ACC112 (cell line): ENCODE results near the gene KDM5A.
A peak's percentile ranks its signal among the peaks of the same experiment; 100 is the strongest.
"Not testable (repeated sequence)": the region's sequence is repeated elsewhere in the genome, so short reads cannot be mapped to it uniquely, and the experiment has no call there.

ENCODE experiments used
- H2AFZ ChIP-seq: fragments of 200-600 bp; sonication (generic); one replicate; pipeline ENCODE4 v1.6.0; 2017; ENCODE audit warnings: antibody characterized with exemption, low read length; ENCODE audit not compliant: unreplicated experiment
- H3K27ac ChIP-seq: fragments of 200-600 bp; sonication (generic); 2 replicates; pipeline ENCODE4 v1.5.1; 2014; ENCODE audit warnings: low read depth, mild to moderate bottlenecking, antibody characterized with exemption, low read length, moderate library complexity
- H3K27me3 ChIP-seq: fragments of 200-600 bp; sonication (generic); 2 replicates; pipeline ENCODE4 v1.6.1; 2014; ENCODE audit warnings: mild to moderate bottlenecking, antibody characterized with exemption, low read length, moderate library complexity, mixed read lengths; ENCODE audit not compliant: insufficient read depth
- H3K36me3 ChIP-seq: fragments of 200-600 bp; sonication (generic); 2 replicates; pipeline ENCODE4 v1.6.1; 2016; ENCODE audit warnings: mild to moderate bottlenecking, antibody characterized with exemption, low read length, moderate library complexity, mixed read lengths; ENCODE audit not compliant: insufficient read depth
- H3K4me1 ChIP-seq: fragments of 200-600 bp; sonication (generic); one replicate; pipeline ENCODE4 v1.6.1; 2016; ENCODE audit warnings: low read length, mixed read lengths; ENCODE audit not compliant: insufficient read depth, unreplicated experiment, control insufficient read depth
- H3K4me3 ChIP-seq: fragments of 200-600 bp; sonication (generic); 2 replicates; pipeline ENCODE4 v1.5.1; 2014; ENCODE audit warnings: mild to moderate bottlenecking, low read depth, low read length
- H3K79me2 ChIP-seq: fragments of 200-600 bp; sonication (generic); one replicate; pipeline ENCODE4 v1.6.0; 2016; ENCODE audit warnings: low read length; ENCODE audit not compliant: control insufficient read depth, unreplicated experiment, insufficient read depth

KDM5A gene

GRCh38 chr12:389142-390096 lies at the start of gene KDM5A:
KDM5A (minus strand) TSS chr12:389320; CDS start chr12:389091, 229 bp downstream.
- H3K4me3 ChIP-seq, result peak within 1 kb of the TSS; percentile 95
- H3K79me2 ChIP-seq, result peaks cover 42% of the 10 kb centered on the region

GRCh38 chr12:435737-436136 lies 46.6 kb upstream of the KDM5A start:
- H3K79me2 ChIP-seq, H3K27ac ChIP-seq, H3K4me1 ChIP-seq, H3K27me3 ChIP-seq, H3K4me3 ChIP-seq, H2AFZ ChIP-seq: not testable (repeated sequence)
- peaks cover 11% of the 10 kb centered on the region; the same call in 1 of the 2 replicates for H3K36me3 ChIP-seq

More at GRCh38 chr12:389142-390096, at the start of gene KDM5A:
- peak within 1 kb of the TSS; percentile 88 for H3K27ac ChIP-seq
- peaks cover 22% of the 10 kb centered on the region for H3K4me1 ChIP-seq
- H3K36me3 ChIP-seq, result peaks cover 7% of the 10 kb centered on the region
- H2AFZ ChIP-seq, result peak within 1 kb of the TSS; percentile 83
- H3K27me3 ChIP-seq, result no peaks in the 10 kb centered on the region

GRCh38 chr12:422526-422925 lies 33.4 kb upstream of the KDM5A start:
- Histone ChIP-seq H3K36me3 (peaks cover 7% of the 10 kb centered on the region; the same call in 1 of the 2 replicates), H3K79me2 (no peaks in the 10 kb centered on the region), H3K4me3 (no peak overlapping the region), H2AFZ (no peak overlapping the region), H3K27ac (no peak overlapping the region), H3K4me1 (no peaks in the 10 kb centered on the region), H3K27me3 (no peaks in the 10 kb centered on the region)

- Histone ChIP-seq H3K4me1 (no peaks in the 10 kb centered on the region), H3K79me2 (no peaks in the 10 kb centered on the region), H3K4me3 (no peak overlapping the region), H3K36me3 (peaks cover 15% of the 10 kb centered on the region), H3K27me3 (no peaks in the 10 kb centered on the region), H3K27ac (no peak overlapping the region), H2AFZ (no peak overlapping the region)
Observed at GRCh38 chr12:418432-418831, 29.3 kb upstream of the KDM5A start.

GRCh38 chr12:414859-415258 lies 25.7 kb upstream of the KDM5A start:
- no peaks in the 10 kb centered on the region for H3K79me2 ChIP-seq
- H3K36me3 ChIP-seq, result peaks cover 15% of the 10 kb centered on the region
- no peaks in the 10 kb centered on the region for H3K4me1 ChIP-seq
- H3K4me3 ChIP-seq, result no peak overlapping the region
- no peak overlapping the region for H3K27ac ChIP-seq
- no peak overlapping the region for H2AFZ ChIP-seq
- no peaks in the 10 kb centered on the region for H3K27me3 ChIP-seq

- H3K4me1 ChIP-seq, result peaks cover 16% of the 10 kb centered on the region
- H3K4me3 ChIP-seq, result peak overlapping the region; percentile 89
- H2AFZ ChIP-seq, result peak overlapping the region; percentile 80
- peak overlapping the region; percentile 23; the same call in 1 of the 2 replicates for H3K27ac ChIP-seq
- peaks cover 17% of the 10 kb centered on the region for H3K79me2 ChIP-seq
- peaks cover 6% of the 10 kb centered on the region; the same call in 1 of the 2 replicates for H3K36me3 ChIP-seq
- no peaks in the 10 kb centered on the region for H3K27me3 ChIP-seq
Observed at GRCh38 chr12:402029-402389, 12.9 kb upstream of the KDM5A start.

- peak within 1 kb of the TSS; percentile 89 for H3K4me3 ChIP-seq
Observed at GRCh38 chr12:401235-402028, 12.3 kb upstream of the KDM5A start, which contains the start of gene CCDC77. CCDC77 (plus strand) TSS chr12:401644; CDS start chr12:409384, 7,740 bp downstream.

GRCh38 chr12:400828-401227 lies 11.7 kb upstream of the KDM5A start:
- no peaks in the 10 kb centered on the region for H3K36me3 ChIP-seq
- H3K4me1 ChIP-seq, result peaks cover 10% of the 10 kb centered on the region
- peak overlapping the region; percentile 89 for H3K4me3 ChIP-seq
- peak overlapping the region; percentile 38 for H2AFZ ChIP-seq
- no peak overlapping the region for H3K27ac ChIP-seq
- peaks cover 17% of the 10 kb centered on the region for H3K79me2 ChIP-seq
- no peaks in the 10 kb centered on the region for H3K27me3 ChIP-seq

More at GRCh38 chr12:401235-402028, 12.3 kb upstream of the KDM5A start, which contains the start of gene CCDC77:
- peaks cover 6% of the 10 kb centered on the region; the same call in 1 of the 2 replicates for H3K36me3 ChIP-seq
- H3K27me3 ChIP-seq, result no peaks in the 10 kb centered on the region
- peak within 1 kb of the TSS; percentile 23; the same call in 1 of the 2 replicates for H3K27ac ChIP-seq
- H2AFZ ChIP-seq, result peak within 1 kb of the TSS; percentile 80
- H3K4me1 ChIP-seq, result peaks cover 13% of the 10 kb centered on the region
- peaks cover 17% of the 10 kb centered on the region for H3K79me2 ChIP-seq

- Histone ChIP-seq H3K36me3 (peaks cover 15% of the 10 kb centered on the region), H2AFZ (peak overlapping the region; percentile 83), H3K27me3 (no peaks in the 10 kb centered on the region), H3K27ac (peak overlapping the region; percentile 88), H3K4me3 (peak overlapping the region; percentile 95), H3K4me1 (peaks cover 22% of the 10 kb centered on the region), H3K79me2 (peaks cover 49% of the 10 kb centered on the region)
Observed at GRCh38 chr12:388541-389141, 479 bp downstream of the KDM5A start.

- peak overlapping the region; percentile 95 for H3K4me3 ChIP-seq
- H3K27me3 ChIP-seq, result no peaks in the 10 kb centered on the region
- peak overlapping the region; percentile 88 for H3K27ac ChIP-seq
- peaks cover 22% of the 10 kb centered on the region for H3K4me1 ChIP-seq
- H2AFZ ChIP-seq, result no peak overlapping the region
- H3K79me2 ChIP-seq, result peaks cover 49% of the 10 kb centered on the region
- peaks cover 19% of the 10 kb centered on the region for H3K36me3 ChIP-seq
Observed at GRCh38 chr12:388012-388411, 1.1 kb downstream of the KDM5A start.
